ENCODE data around the gene NPAT.
A peak's percentile ranks its signal among the peaks of the same experiment; 100 is the strongest.

NPAT gene

DNA sequence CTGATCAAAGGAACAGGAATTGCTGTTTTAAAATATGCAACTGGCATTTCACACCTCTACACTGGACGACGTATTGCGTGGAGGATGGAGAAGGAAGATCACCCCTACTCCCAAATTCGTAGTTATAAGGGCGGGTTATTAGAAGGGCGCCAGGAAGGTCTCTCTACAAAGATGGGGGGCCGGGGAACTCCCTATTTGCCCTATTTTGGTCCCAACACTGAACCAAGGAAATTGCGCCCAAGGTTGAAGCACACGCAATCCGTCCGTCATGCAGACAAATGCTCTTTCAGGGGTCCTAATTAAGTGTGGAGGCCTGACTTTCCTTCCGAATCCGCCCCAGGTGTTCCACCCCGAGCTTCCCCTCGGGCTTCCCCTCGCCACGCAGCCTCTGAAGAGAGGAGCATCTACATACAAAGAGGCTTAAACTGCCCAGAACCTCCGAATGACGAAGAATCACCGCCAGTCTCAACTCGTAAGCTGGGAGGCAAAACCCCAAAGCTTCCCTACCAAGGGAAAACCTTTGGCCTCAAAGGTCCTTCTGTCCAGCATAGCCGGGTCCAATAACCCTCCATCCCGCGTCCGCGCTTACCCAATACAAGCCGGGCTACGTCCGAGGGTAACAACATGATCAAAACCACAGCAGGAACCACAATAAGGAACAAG, 396 bp downstream of the NPAT start:
- intact Hi-C loops (cut with DNase I): loop anchor here (5.0 to 10.0 kb wide), 4 partner anchors 97 to 440 kb away; partner anchors contain the start of genes ACAT1 and C11orf65
- peak in 8 of 42 donors; percentile 6 to 53 (median 18) for DNase-seq

GRCh38 chr11:108221371-108221770, 1.1 kb downstream of the NPAT start:
- no peak for DNase-seq
- intact Hi-C loops (cut with DNase I): loop anchor here (5.0 to 10.0 kb wide), 4 partner anchors 97 to 441 kb away; partner anchors contain the start of genes ACAT1 and C11orf65

DNA sequence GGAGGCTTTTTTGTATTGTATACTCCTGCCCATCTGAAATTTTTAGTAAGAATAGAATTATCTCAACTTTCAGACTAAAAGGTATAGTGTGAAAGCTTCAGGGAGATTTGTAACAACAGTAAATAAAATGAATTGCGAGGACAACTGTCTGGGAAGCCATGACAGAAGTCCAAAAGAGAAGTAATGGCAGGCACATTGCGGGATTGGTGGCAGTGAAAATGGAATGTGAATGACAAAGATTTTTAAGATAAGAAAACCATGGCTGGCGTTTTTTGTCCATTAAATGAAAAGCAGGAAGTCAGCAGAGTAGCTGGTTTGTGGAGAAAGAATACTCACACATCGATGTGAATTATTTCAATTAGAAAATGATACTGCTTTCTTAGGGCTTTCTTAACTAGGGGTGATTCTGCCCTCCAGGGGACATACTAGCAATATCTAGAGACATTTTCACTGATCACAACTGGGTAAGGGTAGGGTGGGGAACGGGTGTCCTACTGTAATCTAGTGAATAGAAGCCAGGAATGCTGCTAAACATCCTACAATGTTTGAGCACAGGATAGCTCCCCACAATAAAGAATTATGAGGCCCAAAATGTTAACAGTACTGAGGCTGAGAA, 1.6 kb downstream of the NPAT start:
- DNase-seq: no peak
- intact Hi-C loops (cut with DNase I): loop anchor here (5.0 to 10.0 kb wide), 4 partner anchors 96 to 441 kb away; partner anchors contain the start of genes ACAT1 and C11orf65

DNA sequence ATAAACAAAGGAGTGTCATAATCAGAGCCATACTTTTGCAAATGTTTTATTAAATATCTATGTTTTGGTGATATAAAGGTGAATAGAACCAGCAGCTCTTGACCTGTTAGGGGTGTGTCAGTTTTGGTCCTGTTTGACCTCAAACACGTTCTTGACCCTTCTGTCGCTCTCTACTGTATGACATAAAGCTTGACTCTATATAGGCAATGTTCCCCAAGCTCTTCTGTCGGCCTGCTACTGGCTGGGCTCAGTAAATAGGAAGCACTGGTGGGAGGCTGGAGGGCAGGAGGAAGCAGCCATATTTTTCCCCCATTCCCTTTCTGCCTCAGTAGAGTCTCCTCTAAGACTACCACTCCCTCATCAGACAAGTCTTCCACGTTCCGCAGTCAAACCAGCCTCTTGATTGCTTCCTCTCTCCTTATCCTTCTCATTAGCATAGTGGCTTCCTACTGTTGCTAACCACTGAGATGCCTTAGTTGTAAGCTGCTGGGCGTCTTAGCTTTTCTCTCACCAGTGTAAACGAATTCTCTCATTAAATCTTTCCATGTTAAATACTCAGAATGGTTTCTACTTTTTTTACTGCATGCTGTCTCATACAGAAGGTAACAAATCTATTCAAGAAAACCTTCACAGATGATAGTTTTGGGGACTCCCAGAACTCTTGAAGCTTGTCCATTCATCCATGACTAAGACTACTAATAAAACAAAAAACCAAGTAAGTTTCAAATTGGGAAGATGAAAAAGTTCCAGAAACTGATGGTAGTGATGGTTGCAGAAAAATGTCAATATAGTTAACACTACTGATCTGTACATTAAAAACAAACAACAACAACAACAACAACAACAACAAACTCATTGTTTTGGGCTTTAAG, 3.3 kb downstream of the NPAT start:
- intact Hi-C loops (cut with DNase I): no loop called here
- DNase-seq: no peak

DNA sequence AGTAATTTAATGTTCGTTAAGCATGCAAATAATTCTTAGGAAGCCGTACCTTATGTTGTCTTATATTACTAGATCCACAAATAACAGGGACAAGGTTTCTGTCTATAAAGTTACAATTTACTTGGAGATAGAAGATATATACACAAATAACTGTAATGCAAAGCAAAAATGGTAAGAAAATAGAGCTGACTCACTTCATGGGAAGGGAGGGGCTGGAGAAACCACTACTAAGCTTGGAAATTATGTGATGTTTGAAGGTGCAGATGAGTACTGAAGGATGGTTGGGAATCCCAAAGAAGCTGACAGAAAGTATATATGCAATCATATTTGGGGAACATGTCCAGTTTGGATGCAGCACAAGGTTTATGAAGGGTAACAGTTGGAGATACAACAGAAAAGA, 4.0 kb downstream of the NPAT start:
- intact Hi-C loops (cut with DNase I): no loop called here
- no peak for DNase-seq

GRCh38 chr11:108216988-108217387, 5.5 kb downstream of the NPAT start:
- intact Hi-C loops (cut with DNase I): no loop called here
- DNase-seq: peak in 8 of 42 donors; percentile 15 to 43 (median 26)

- intact Hi-C loops (cut with DNase I): no loop called here
- DNase-seq: no peak
These were observed 8.7 kb downstream of the NPAT start for GRCh38 chr11:108213784-108214183.

GRCh38 chr11:108210441-108210840, 12.0 kb downstream of the NPAT start:
- intact Hi-C loops (cut with DNase I): no loop called here
- no peak for DNase-seq

DNA sequence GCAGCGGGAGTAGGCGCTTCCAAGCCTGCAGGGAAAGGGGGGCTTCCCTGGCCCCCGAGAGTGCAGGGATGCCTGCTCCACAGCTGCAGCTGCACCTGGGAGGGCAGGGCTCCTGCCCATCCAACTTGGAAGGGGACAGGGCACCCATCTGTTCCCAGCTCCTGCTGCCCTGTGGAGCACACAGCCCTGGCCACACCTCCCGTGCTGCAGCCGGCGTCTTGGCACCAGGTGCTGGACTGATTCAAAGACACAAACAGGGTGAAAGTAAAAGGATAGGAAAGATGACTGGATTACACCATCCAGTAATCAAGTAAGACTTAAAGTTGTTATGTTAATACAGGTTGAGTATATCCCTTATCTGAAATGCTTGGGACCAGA, 14.8 kb downstream of the NPAT start:
- intact Hi-C loops (cut with DNase I): no loop called here
- DNase-seq: no peak

GRCh38 chr11:108206969-108207682, 15.3 kb downstream of the NPAT start:
- DNase-seq: no peak
- intact Hi-C loops (cut with DNase I): no loop called here

DNA sequence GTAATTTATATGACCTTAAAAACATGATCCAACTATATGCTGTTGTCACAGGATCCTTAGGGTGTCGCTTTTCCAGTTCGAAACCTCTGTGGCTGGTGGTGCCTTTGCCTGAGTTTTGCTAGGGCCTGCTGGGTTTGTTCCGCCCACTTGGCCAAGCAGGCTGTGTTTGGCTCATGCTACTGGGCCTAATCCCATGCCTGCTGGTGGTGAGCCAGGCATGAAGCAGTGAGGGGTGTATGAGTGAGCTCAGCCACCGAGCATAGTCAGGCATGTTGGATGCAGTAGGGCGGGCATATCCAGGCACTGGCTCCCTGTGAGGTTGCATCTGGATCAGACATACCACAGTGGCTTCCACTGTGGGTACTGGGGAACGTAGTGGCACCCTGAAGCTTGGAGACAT, 16.3 kb downstream of the NPAT start:
- no peak for DNase-seq
- intact Hi-C loops (cut with DNase I): no loop called here

GRCh38 chr11:108204929-108205499, 17.4 kb downstream of the NPAT start:
- DNase-seq: no peak
- intact Hi-C loops (cut with DNase I): no loop called here

DNA sequence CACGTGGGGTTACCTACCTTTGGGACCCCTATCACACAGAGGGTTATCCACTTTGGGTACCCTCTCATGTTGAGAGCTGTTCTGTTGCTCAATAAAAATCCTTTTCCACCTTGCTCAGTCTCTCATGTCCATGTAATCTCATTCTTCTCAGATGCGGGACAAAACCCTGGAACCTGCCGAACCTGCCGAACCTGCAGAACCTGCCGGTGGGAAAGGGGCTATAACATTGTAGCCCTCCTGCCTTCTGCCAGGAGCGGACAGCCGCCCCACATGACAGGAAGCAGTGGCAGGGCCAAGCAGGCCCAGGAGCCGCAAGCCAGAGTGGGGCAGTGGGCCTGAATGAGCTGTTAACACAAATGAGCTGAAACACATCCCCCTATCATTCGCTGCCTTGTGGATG, 18.1 kb downstream of the NPAT start:
- intact Hi-C loops (cut with DNase I): no loop called here
- no peak for DNase-seq

DNA sequence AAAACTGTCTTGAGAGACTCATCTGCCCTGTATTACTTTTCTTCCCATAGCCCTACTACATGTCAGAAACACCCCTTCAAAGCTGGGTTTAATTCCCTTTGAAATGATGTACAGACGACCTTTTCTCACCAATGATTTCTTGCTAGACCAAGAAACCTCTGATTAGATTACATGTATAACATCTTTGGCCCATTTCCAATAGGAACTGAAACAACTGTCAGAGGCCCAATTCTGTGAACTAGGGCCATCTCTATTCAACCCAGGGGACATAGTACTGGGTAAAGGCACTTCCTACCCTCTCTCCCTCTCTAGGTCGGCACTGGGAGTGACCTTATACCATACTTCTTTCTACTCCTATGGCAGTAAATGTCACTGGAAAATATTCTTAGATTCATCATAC, 19.4 kb downstream of the NPAT start:
- intact Hi-C loops (cut with DNase I): no loop called here
- DNase-seq: no peak

- peak in 17 of 42 donors; percentile 11 to 61 (median 33) for DNase-seq
- intact Hi-C loops (cut with DNase I): no loop called here
These were observed 22.8 kb downstream of the NPAT start for GRCh38 chr11:108199446-108200321.

DNA sequence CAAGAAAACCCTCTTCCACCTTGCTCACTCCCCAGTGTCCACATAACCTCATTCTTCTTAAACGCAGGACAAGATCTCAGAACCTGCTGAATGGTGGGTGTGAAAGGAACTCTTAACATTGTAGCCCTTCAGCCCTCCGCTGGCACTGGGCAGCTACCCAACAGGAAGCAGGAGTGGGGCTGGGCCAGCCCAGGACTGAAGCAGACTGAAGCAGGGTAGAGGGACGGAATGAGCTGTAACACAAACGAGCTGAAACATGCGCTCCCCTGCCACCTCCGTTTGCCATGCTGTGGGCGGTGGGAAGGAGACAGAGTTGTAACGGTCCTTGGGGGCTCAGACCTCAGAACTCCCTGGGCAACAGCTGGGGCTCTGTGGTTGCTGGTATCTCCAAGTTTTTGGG, 23.6 kb downstream of the NPAT start:
- intact Hi-C loops (cut with DNase I): no loop called here

DNA sequence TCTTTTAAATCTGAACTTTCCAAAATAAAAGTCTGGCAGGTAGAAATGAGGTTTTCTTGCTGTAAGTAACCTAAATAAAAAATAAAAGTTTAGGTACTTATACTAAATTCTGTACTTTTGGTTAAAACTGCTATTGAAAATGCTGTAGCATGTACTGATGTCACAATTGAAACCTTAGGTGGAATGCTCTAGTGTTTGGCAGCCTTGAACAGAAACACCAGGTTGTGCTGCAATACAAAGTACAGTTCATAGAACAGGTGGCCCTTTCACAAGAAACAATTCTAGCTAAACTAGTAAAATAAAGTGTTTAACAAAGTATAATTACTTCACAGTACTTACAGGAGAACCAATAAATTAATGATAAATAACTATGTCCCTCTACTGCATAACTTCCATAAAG, 25.1 kb downstream of the NPAT start:
- DNase-seq: no peak
- intact Hi-C loops (cut with DNase I): no loop called here

More for the DNA sequence above, 23.6 kb downstream of the NPAT start:
- peak in 7 of 42 donors; percentile 6 to 49 (median 27) for DNase-seq

DNA sequence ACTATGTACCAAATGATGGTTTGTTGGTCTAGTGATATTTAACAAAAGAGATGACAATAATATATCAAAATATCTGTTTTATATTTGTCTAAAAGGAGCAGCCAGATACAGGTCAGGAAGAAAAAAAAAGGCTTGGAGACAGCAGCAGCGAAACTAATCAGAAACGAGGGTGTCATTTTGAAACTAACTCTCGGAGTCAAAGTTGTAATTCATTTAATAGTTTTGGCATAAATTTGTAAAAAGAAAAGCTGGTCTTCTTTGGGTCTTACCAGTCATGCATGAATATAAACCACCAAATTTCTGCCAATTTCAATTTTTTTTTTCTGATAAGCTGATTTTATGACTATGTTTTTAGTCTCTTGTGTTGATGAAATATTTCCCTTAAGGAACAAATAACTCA, 25.5 kb downstream of the NPAT start:
- DNase-seq: no peak
- intact Hi-C loops (cut with DNase I): no loop called here

Data from head of caudate nucleus (tissue), 42 donors.